ENCODE measurements around the gene CORO1C. TPM values are rescaled to one million over a fixed set of nuclear protein-coding genes. Genes with fewer than 3 reads are reported as not detected.

Gene CORO1C
- total RNA-seq, result 59.6 TPM
- long read RNA-seq, transcript CORO1C-201 (11 exons, 3,892 nt), result major isoform, 12 of 18 reads
- long read RNA-seq, partial matches to known transcripts, result 3 of 18 reads
- long read RNA-seq, other reads (novel, unspliced or antisense), result 3 of 18 reads

DNA sequence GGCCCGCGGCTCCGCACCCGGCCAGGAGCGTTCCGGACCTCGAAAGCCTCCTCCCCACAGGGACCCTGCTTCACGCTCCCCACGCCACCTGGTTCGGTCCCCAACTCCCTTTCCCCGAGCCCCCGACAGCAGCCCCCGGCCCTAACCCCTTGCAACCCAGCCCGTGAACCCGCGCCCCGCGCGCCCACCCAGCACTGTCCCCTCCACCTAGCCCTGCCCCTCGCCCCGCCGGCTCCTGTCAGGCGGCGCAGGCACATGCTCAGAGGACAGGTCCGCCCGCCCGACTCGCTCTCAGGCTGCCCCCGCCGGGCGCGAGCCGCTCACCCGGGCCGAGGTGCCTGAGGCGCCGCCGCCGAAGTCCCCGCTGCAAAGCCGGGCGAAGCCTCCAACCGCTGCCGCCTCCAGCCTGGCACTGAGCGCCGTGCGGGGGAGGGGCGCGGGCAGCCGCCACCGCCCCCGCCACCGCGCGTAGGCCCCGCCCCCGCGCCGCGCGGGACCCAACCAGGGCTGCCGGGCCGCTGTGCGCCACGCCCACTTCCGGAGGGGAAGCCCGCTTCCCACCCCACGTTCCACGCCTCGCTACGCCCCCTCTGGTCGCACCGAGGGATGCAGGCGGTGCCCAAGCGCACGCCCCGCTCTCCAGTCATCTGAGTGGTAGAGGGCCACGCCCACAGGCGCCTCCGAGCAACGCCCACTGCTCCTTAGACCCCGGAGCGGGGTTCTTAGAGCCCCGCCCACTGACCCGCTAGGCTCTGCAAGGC, at the start of gene CORO1C:
TSS of gene CORO1C (minus strand) at position 414 of the 761 bp plus-strand sequence. CDS start 30,200 bp downstream, outside the sequence.
- peak; percentile 98 for DNase-seq
- no peaks in the 10 kb centered on the region for H3K27me3 ChIP-seq (ENCODE audit: low read depth)
- no peaks in the 10 kb centered on the region for H3K9me3 ChIP-seq (replicated peaks)
- TF ChIP-seq, protein P1, sequence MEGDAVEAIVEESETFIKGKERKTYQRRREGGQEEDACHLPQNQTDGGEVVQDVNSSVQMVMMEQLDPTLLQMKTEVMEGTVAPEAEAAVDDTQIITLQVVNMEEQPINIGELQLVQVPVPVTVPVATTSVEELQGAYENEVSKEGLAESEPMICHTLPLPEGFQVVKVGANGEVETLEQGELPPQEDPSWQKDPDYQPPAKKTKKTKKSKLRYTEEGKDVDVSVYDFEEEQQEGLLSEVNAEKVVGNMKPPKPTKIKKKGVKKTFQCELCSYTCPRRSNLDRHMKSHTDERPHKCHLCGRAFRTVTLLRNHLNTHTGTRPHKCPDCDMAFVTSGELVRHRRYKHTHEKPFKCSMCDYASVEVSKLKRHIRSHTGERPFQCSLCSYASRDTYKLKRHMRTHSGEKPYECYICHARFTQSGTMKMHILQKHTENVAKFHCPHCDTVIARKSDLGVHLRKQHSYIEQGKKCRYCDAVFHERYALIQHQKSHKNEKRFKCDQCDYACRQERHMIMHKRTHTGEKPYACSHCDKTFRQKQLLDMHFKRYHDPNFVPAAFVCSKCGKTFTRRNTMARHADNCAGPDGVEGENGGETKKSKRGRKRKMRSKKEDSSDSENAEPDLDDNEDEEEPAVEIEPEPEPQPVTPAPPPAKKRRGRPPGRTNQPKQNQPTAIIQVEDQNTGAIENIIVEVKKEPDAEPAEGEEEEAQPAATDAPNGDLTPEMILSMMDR (IDR thresholded peaks at IDR 0.05; ENCODE audit: borderline replicate concordance), result peak; percentile 93
- peak within 1 kb of the TSS; percentile 90 for H3K4me3 ChIP-seq
- H3K4me1 ChIP-seq, result peaks cover 58% of the 10 kb centered on the region
- peak within 1 kb of the TSS; percentile 97 for H3K27ac ChIP-seq (replicated peaks)
- intact Hi-C loops (cut with micrococcal nuclease), result loop anchor here (10.0 kb wide), 1 partner anchor 66 kb away; no protein-coding TSS in a partner anchor
- no peaks in the 10 kb centered on the region for H3K36me3 ChIP-seq

DNA sequence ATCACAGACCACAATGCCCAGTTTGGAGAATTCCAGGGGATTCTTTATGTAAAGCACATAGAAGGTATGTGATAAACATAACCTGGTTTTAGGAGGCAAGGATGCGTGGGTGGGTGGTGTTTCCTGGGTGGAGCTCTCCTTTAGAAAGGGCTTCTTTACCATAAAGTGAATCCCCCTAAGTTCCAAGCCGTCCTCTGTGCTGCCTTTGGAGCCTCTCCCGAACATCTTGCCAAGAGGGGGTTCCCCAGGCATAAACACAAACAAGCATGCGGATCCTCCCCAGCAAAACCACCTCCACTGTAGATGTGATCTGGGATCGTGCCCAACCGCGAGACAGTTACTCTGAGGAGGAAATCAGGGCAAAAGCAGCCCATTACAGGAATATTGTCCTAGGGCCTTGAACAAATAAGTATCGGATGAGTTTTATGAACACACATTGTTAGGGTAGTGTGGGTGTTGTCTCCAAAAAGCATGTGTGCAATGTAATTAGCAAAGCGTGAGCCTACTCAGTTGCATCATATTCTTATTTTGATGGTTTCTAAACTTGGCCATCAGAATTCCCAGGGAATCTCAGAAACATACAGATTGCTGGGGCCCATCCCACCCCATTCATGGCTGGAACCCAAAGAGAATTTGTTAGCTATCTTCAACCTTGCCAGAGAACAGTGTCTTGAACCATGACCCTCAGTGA, 48.8 kb upstream of the CORO1C start:
- Histone ChIP-seq H3K4me3 (no peak overlapping the region), H3K4me1 (peaks cover 53% of the 10 kb centered on the region), H3K27me3 (ENCODE audit: low read depth) (no peaks in the 10 kb centered on the region), H3K36me3 (peaks cover 14% of the 10 kb centered on the region), H3K9me3 (replicated peaks) (no peaks in the 10 kb centered on the region), H3K27ac (replicated peaks) (peak overlapping the region; percentile 17)
- TF ChIP-seq, protein P1 (IDR thresholded peaks at IDR 0.05; ENCODE audit: borderline replicate concordance), result no peak
- DNase-seq, result no peak
- intact Hi-C loops (cut with micrococcal nuclease), result no loop called here

DNA sequence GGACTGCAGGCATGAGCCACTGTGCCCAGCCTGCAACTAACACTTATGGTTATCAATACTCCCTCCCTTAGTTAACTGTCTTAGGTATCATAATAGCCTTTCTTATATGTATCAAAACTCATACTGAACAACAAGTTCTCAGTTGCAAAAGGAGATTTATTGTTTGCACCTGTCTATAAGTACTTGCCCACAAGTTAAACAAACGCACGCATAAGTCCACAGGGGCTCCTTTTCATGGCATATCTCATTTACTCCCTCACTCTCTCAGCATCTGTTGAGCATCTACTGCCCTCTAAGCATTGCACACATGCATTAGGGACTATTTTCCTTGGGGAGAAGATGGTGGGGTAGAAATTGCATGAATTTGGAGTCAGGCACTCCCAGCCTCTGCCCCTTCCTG, 46.7 kb upstream of the CORO1C start:
- Histone ChIP-seq H3K36me3 (peaks cover 4% of the 10 kb centered on the region), H3K27me3 (ENCODE audit: low read depth) (no peaks in the 10 kb centered on the region), H3K27ac (replicated peaks) (no peak overlapping the region), H3K9me3 (replicated peaks) (no peaks in the 10 kb centered on the region), H3K4me1 (peaks cover 51% of the 10 kb centered on the region), H3K4me3 (no peak overlapping the region)
- intact Hi-C loops (cut with micrococcal nuclease), result no loop called here
- DNase-seq, result no peak
- TF ChIP-seq, protein P1 (IDR thresholded peaks at IDR 0.05; ENCODE audit: borderline replicate concordance), result no peak

DNA sequence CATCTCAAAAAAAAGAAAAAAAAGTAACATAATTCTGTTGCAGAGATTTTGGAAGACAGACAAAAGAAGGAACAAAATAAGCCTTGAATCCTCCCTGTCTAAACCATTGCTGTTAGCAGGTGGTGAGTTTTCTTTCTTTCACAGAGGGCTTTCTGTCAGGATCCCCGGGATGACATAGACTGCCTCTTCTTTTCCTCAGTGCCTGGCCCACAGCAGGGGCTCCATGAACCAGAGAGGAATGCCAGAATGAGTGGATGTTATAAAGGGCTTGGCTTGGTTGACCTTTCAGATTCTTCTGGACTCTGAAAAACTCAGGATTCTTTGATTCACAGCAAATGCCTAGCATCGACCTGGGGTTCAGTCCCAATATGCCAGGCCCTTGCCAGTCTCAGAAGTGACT, 45.8 kb upstream of the CORO1C start:
- no peaks in the 10 kb centered on the region for H3K27me3 ChIP-seq (ENCODE audit: low read depth)
- no peaks in the 10 kb centered on the region for H3K36me3 ChIP-seq
- no peak overlapping the region for H3K27ac ChIP-seq (replicated peaks)
- H3K4me1 ChIP-seq, result peaks cover 53% of the 10 kb centered on the region
- no peak overlapping the region for H3K4me3 ChIP-seq
- H3K9me3 ChIP-seq (replicated peaks), result no peaks in the 10 kb centered on the region
- TF ChIP-seq, protein P1 (IDR thresholded peaks at IDR 0.05; ENCODE audit: borderline replicate concordance), result no peak
- DNase-seq, result no peak
- intact Hi-C loops (cut with micrococcal nuclease), result no loop called here

DNA sequence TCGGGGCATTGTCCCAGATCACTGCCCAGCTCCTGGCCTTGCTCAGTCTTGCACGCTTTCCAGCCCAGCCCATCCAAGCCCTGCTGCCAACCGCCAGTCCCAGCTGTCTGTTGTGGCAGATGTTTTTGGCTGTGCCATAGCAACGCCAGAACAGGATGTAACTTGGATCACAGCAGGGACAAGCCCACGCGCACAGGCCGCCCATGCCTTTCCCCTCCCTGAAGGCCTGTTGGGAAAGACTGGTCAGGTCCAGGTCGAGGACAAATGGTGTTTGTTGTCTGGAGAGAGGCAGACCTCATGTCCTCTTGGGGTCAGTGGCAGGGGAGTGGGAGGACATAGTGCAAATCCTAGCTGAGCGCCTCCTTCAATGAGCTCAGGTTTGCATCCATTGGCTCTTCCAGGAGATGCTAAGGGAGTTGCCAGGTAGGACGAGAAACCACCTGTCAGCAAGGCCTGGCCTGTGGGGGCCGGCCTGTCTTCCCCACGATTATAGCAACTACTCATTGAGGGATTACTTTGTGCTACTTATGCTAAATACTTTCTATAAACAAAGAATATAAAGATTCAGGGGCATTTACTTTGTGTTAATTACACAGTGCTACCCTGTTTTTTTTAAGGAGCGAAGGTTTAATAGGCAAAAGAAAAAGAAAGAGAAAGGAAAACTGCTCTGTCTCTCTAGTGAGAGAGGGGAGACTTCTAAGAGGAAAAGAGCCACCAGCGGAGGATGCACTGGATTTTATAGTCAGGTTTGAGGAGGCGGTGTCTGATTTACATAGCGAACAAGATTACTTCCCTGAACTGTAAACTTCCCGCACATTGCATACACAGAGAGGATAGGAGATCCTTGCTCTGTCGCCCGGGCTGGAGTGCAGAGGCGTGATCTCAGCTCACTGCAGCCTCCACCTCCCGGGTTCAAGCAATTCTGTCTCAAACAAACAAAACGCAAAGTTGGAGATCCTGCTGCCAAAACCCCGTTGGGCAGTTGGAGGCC, 42.8 kb upstream of the CORO1C start:
- peak; percentile 88 for DNase-seq
- Histone ChIP-seq H3K9me3 (replicated peaks) (no peaks in the 10 kb centered on the region), H3K4me3 (no peak overlapping the region), H3K27ac (replicated peaks) (peak overlapping the region; percentile 81), H3K36me3 (no peaks in the 10 kb centered on the region), H3K27me3 (ENCODE audit: low read depth) (no peaks in the 10 kb centered on the region), H3K4me1 (peaks cover 48% of the 10 kb centered on the region)
- intact Hi-C loops (cut with micrococcal nuclease), result no loop called here
- TF ChIP-seq, protein P1 (IDR thresholded peaks at IDR 0.05; ENCODE audit: borderline replicate concordance), result no peak
